Measurements from ENCODE around the gene MYPOP. TPM values are rescaled to one million over a fixed set of nuclear protein-coding genes. Genes with fewer than 3 reads are reported as not detected.

MYPOP gene
- total and polyA plus RNA-seq, 2 donors (not counting 3 experiments of a cell fraction or from before 2014, with no cell fraction given): 3.9 to 9.0 TPM

DNA sequence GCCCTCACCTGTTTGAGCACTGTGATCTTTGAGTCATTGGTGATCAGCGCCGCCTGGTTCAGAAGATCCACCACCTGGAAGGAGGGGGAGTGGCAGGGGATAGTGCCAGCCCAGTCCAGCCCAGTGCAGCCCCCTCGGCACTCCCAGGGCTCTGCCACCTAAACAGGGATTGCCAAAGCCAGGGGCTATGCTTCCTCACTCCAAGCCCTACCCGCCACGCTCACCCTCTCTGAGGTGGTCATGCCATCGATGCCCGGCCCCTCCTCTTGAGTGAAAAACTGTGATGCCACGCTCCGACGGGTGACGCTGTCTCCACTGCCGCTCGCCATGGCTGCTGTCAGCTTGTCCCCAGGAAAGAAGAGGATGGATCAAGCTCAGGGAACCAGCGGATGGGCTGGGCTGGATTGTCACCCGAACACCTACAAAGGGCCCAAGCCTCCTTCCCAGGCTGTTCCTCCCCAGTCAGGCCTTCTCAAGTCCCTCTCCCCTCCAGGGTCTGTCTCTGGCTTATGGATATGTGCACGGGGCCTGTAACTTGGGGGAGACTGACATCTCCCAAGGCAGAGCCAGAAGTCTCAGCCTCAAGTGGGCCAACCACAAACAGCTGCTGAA, 48.1 kb downstream of the MYPOP start:
- Histone ChIP-seq H3K4me1 (ENCODE audit: control insufficient read depth, extremely low read depth, insufficient read depth, low read length) (no peaks in the 10 kb centered on the region), H3K9me3 (replicated peaks; ENCODE audit: control insufficient read depth, insufficient read depth, low read length) (no peaks in the 10 kb centered on the region), H2AFZ (ENCODE audit: low read depth, low read length) (no peak overlapping the region), H3K79me2 (ENCODE audit: control insufficient read depth, insufficient read depth, low read length) (peaks cover 21% of the 10 kb centered on the region), H4K20me1 (replicated peaks; ENCODE audit: control insufficient read depth, extremely low read depth, insufficient read depth, low read length) (no peaks in the 10 kb centered on the region), H3K4me2 (ENCODE audit: insufficient read depth, low read length) (no peak overlapping the region), H3K27me3 (ENCODE audit: control insufficient read depth in 2 of 2, insufficient read depth in 2 of 2, low read length in 2 of 2) (no peaks in the 10 kb centered on the region), H3K9ac (replicated peaks; ENCODE audit: extremely low read depth, insufficient read depth, low read length) (no peak overlapping the region), H3K4me3 (replicated peaks in 1 of 3; ENCODE audit: insufficient read depth in 1 of 3, low read depth in 1 of 3, low read length in 3 of 3) (no peak overlapping the region), H3K36me3 (ENCODE audit: control insufficient read depth in 2 of 2, extremely low read depth in 1 of 2, insufficient read depth in 2 of 2, low read length in 2 of 2) (peaks cover 30 to 37% of the 10 kb centered on the region in 2 experiments), H3K9me1 (replicated peaks; ENCODE audit: control insufficient read depth, extremely low read depth, insufficient read depth, low read length) (no peaks in the 10 kb centered on the region), H3K27ac (ENCODE audit: insufficient read depth, low read depth, low read length) (no peak overlapping the region)
- intact Hi-C loops (cut with micrococcal nuclease): no loop called here
- no peak for TF ChIP-seq JUN (IDR thresholded peaks at IDR 0.05; ENCODE audit: borderline replicate concordance, insufficient read depth, insufficient read length, low read depth)
- TF ChIP-seq MYC (IDR thresholded peaks at IDR 0.05; ENCODE audit: low read depth, low read length): no peak
- TF ChIP-seq FOS (IDR thresholded peaks at IDR 0.05; ENCODE audit: borderline replicate concordance, insufficient read depth, low read length): no peak
- no peak for TF ChIP-seq GATA2 (IDR thresholded peaks at IDR 0.05; ENCODE audit: insufficient read depth, insufficient read length, low read depth, low read length)
- TF ChIP-seq EZH2 (IDR thresholded peaks at IDR 0.05; ENCODE audit: borderline replicate concordance, low read depth, low read length, severe bottlenecking): no peak
- TF ChIP-seq POLR2AphosphoS5 (IDR thresholded peaks at IDR 0.05; ENCODE audit: insufficient read depth, low read depth, low read length): no peak
- TF ChIP-seq POLR2A (IDR thresholded peaks at IDR 0.05; ENCODE audit: low read depth, low read length): no peak
- TF ChIP-seq, protein P1, sequence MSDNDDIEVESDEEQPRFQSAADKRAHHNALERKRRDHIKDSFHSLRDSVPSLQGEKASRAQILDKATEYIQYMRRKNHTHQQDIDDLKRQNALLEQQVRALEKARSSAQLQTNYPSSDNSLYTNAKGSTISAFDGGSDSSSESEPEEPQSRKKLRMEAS (IDR thresholded peaks at IDR 0.05; ENCODE audit: insufficient read depth, insufficient read length): no peak
- no peak for TF ChIP-seq CTCF (IDR thresholded peaks at IDR 0.05; ENCODE audit: extremely low read depth in 1 of 2, insufficient read depth in 1 of 2, low read depth in 1 of 2, low read length in 2 of 2)
- dilution Hi-C loops (cut with MboI; ENCODE audit: extremely low pct_ligation_motif_present, low sequenced_read_pairs): no loop called here
- BruUV-seq (replicated peaks): no TSS peak
- ChIA-PET POLR2A (no interaction called here), CTCF (interaction anchor here (1.3 kb wide), 1 partner anchor 37 kb away, joined by 3 read pairs; no protein-coding TSS in a partner anchor)
- DNase-seq (ENCODE audit: low read depth, low spot score) (no peak), FAIRE-seq (no peak)

All from endothelial cell of umbilical vein (primary cell).